HEK293T (cell line): ENCODE measurements around the gene ANAPC15.

Source experiments
- ARNT ChIP-seq: fragments of 450-650 bp; IDR thresholded peaks from 2 replicates; pipeline ENCODE4 v1.6.1; 2017; ENCODE audit warnings: mild to moderate bottlenecking
- CTBP1 ChIP-seq: fragments of 450-650 bp; IDR thresholded peaks from 2 replicates; pipeline ENCODE4 v1.6.1; 2016; ENCODE audit warnings: borderline replicate concordance
- FOXA1 ChIP-seq: fragments of 450-650 bp; IDR thresholded peaks from 2 replicates; pipeline ENCODE4 v1.6.1; 2016; ENCODE audit warnings: mild to moderate bottlenecking
- FOXK2 ChIP-seq: fragments of 450-650 bp; IDR thresholded peaks from 2 replicates; pipeline ENCODE4 v1.6.1; 2016; ENCODE audit warnings: mild to moderate bottlenecking
- FOXM1 ChIP-seq: fragments of 450-650 bp; IDR thresholded peaks from 2 replicates; pipeline ENCODE4 v1.6.1; 2017; ENCODE audit warnings: mild to moderate bottlenecking, borderline replicate concordance
- LEF1 ChIP-seq: fragments of 450-650 bp; IDR thresholded peaks from 2 replicates; pipeline ENCODE4 v1.6.1; 2017; ENCODE audit warnings: mild to moderate bottlenecking, borderline replicate concordance
- SP1 ChIP-seq: fragments of 450-650 bp; IDR thresholded peaks from 2 replicates; pipeline ENCODE4 v1.6.1; 2017
- SUZ12 ChIP-seq: fragments of 450-650 bp; IDR thresholded peaks from 2 replicates; pipeline ENCODE4 v1.6.1; 2016; ENCODE audit warnings: mild to moderate bottlenecking
- ZNF384 ChIP-seq: fragments of 450-650 bp; IDR thresholded peaks from 2 replicates; pipeline ENCODE4 v1.6.1; 2016

- TF ChIP-seq SP1, result no peak
- TF ChIP-seq FOXA1, result no peak
- no peak for TF ChIP-seq SUZ12
- no peak for TF ChIP-seq FOXM1
- TF ChIP-seq ARNT, result no peak
- no peak for TF ChIP-seq ZNF384
- no peak for TF ChIP-seq CTBP1
- no peak for TF ChIP-seq LEF1
- no peak for TF ChIP-seq FOXK2
Observed at GRCh38 chr11:72067676-72068075, 44.8 kb downstream of the ANAPC15 start.
